Testis (tissue), 3 donors: ENCODE measurements around the gene RAB1A. TPM values are rescaled to one million over a fixed set of nuclear protein-coding genes. Genes with fewer than 3 reads are reported as not detected.

ENCODE experiments used
- DNase-seq: peaks from one replicate; pipeline ENCODE4 v3.0.0-alpha.2; 2019
- H3K27ac ChIP-seq, 2 donors: fragments of 200-600 bp; sonication (generic); one replicate each; pipeline ENCODE4 v1.5.1; 2019
- H3K27me3 ChIP-seq: fragments of 200-600 bp; sonication (generic); one replicate; pipeline ENCODE4 v1.5.1; 2019
- H3K36me3 ChIP-seq: fragments of 200-600 bp; sonication (generic); one replicate; pipeline ENCODE4 v1.5.1; 2017; ENCODE audit warnings: low read depth; ENCODE audit errors: missing control alignments
- H3K4me1 ChIP-seq: fragments of 200-600 bp; sonication (generic); one replicate; pipeline ENCODE4 v1.5.1; 2019
- H3K4me3 ChIP-seq, 2 donors: fragments of 200-600 bp; sonication (generic); one replicate each; pipeline ENCODE4 v1.5.1; 2017 to 2019
- H3K9me3 ChIP-seq: fragments of 200-600 bp; sonication (generic); one replicate; pipeline ENCODE4 v1.5.1; 2017
- POLR2A ChIP-seq: fragments of 450-650 bp; IDR thresholded peaks from one replicate; pipeline ENCODE4 v1.6.1; 2017; ENCODE audit warnings: antibody characterized with exemption, mild to moderate bottlenecking, moderate library complexity
- WGBS, 2 donors: methylation state at CpG; one replicate each; pipeline ENCODE4 v1.1.5; 2018; 5-methylcytosine and 5-hydroxymethylcytosine counted together
- intact Hi-C: fragments of 100-400 bp; cut with DNase I; formaldehyde crosslinking; loops from one replicate; pipeline ENCODE4 v1.15.1; 2023; ENCODE audit warnings: low total_unique reads
- polyA plus RNA-seq: library from polyadenylated mRNA; stranded (reverse); fragments of 350-450 nt; fragmentation: Illumina TruSeq; extraction: RNeasy Lipid Tissue Mini Kit (QIAGEN cat#74804); gene quantifications from one replicate; pipeline ENCODE4 v1.2.3, GENCODE V29; 2014; ENCODE audit warnings: low read depth, low replicate concordance; ENCODE audit not compliant: insufficient read depth
- total RNA-seq, 2 donors: library from RNA; depleted of rRNA; stranded (reverse); fragments of >200 nt; gene quantifications; one replicate each; pipeline ENCODE4 v1.2.3, GENCODE V29; 2016
- TF ChIP-seq, protein P1 (sequence below), 3 experiments: fragments of 450-650 bp in 2 of 3; fragments of 200-600 bp in 1 of 3; sonication (generic) in 1 of 3; IDR thresholded peaks; one replicate each; pipeline ENCODE4 v1.5.1; 2016 to 2019; ENCODE audit warnings: antibody characterized with exemption in 3 of 3, mild to moderate bottlenecking in 2 of 3, moderate library complexity in 1 of 3

RAB1A gene
- total and polyA plus RNA-seq, 3 donors from 2014 or later = 82.0 to 154 (median 113) TPM

GRCh38 chr2:65061910-65062339, 68.0 kb downstream of the RAB1A start:
- Histone ChIP-seq H3K27ac (no peak overlapping the region), H3K36me3 (no peaks in the 10 kb centered on the region), H3K4me3 (no peak overlapping the region), H3K27me3 (no peaks in the 10 kb centered on the region), H3K9me3 (no peaks in the 10 kb centered on the region), H3K4me1 (peaks cover 33% of the 10 kb centered on the region)
- TF ChIP-seq, protein P1, sequence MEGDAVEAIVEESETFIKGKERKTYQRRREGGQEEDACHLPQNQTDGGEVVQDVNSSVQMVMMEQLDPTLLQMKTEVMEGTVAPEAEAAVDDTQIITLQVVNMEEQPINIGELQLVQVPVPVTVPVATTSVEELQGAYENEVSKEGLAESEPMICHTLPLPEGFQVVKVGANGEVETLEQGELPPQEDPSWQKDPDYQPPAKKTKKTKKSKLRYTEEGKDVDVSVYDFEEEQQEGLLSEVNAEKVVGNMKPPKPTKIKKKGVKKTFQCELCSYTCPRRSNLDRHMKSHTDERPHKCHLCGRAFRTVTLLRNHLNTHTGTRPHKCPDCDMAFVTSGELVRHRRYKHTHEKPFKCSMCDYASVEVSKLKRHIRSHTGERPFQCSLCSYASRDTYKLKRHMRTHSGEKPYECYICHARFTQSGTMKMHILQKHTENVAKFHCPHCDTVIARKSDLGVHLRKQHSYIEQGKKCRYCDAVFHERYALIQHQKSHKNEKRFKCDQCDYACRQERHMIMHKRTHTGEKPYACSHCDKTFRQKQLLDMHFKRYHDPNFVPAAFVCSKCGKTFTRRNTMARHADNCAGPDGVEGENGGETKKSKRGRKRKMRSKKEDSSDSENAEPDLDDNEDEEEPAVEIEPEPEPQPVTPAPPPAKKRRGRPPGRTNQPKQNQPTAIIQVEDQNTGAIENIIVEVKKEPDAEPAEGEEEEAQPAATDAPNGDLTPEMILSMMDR (IDR thresholded peaks at IDR 0.05) = no peak
- no peak for TF ChIP-seq POLR2A
- no peak for DNase-seq
- intact Hi-C loops = loop anchor here (10.0 kb wide), 1 partner anchor 103 kb away; no protein-coding TSS in a partner anchor
- WGBS, 2 donors = 94 to 96% methylated on average over 5 to 8 of the region's 8 CpGs

DNA sequence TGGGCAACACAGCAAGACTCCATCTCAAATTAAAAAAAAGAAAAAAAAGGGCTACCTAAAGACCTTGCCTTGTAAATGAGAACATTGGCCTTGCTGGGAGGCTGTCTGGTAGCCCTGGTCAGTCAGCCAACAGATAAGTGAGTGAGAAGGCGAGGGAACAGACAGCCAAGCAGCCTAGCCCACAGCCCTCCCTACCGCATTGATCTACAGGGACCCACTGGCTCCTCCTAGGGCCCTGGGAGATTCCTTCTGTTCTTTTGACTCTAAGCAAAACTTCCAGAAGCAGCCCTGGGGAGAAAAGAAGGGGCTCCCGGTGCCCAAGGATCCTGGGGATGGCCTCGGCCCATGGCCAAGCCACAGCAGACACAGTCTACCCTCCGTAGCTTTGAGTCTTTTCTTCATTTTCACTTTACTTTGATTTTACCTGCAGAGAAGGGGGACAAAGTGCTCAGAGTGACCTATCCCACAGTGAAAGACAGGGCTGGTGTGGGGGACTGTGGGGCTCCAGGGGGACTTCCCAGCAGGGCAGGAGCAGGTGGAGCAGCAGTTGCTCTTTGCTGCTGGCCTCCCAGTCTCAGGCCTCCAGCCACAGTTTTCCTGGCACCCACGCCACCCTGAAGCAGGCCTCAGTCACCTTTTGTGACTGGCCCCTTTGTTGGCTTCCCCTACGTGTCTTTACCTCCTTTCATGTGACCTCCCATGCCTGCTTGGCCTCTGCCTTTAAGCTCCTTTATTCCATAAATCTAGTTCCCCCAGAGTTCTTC, 68.6 kb downstream of the RAB1A start:
- H3K4me1 ChIP-seq = peaks cover 33% of the 10 kb centered on the region
- no peaks in the 10 kb centered on the region for H3K36me3 ChIP-seq
- peak; percentile 53 for DNase-seq
- intact Hi-C loops = loop anchor here (10.0 kb wide), 1 partner anchor 103 kb away; no protein-coding TSS in a partner anchor
- H3K9me3 ChIP-seq = no peaks in the 10 kb centered on the region
- TF ChIP-seq, protein P1 (IDR thresholded peaks at IDR 0.05) = no peak
- no peak for TF ChIP-seq POLR2A
- no peak overlapping the region for H3K4me3 ChIP-seq
- 48 to 57% methylated on average over 7 of the region's 7 CpGs for WGBS, 2 donors
- no peak overlapping the region for H3K27ac ChIP-seq
- H3K27me3 ChIP-seq = no peaks in the 10 kb centered on the region

GRCh38 chr2:65059071-65059470, 70.8 kb downstream of the RAB1A start:
- H3K36me3 ChIP-seq = no peaks in the 10 kb centered on the region
- H3K27me3 ChIP-seq = no peaks in the 10 kb centered on the region
- DNase-seq = no peak
- TF ChIP-seq POLR2A = no peak
- TF ChIP-seq, protein P1 (IDR thresholded peaks at IDR 0.05) = no peak
- H3K9me3 ChIP-seq = no peaks in the 10 kb centered on the region
- peak overlapping the region in 1 of 2 donors; percentile 11 for H3K27ac ChIP-seq
- peaks cover 25% of the 10 kb centered on the region for H3K4me1 ChIP-seq
- 68 to 83% methylated on average over 1 of the region's 1 CpG for WGBS, 2 donors
- intact Hi-C loops = no loop called here
- H3K4me3 ChIP-seq = no peak overlapping the region

DNA sequence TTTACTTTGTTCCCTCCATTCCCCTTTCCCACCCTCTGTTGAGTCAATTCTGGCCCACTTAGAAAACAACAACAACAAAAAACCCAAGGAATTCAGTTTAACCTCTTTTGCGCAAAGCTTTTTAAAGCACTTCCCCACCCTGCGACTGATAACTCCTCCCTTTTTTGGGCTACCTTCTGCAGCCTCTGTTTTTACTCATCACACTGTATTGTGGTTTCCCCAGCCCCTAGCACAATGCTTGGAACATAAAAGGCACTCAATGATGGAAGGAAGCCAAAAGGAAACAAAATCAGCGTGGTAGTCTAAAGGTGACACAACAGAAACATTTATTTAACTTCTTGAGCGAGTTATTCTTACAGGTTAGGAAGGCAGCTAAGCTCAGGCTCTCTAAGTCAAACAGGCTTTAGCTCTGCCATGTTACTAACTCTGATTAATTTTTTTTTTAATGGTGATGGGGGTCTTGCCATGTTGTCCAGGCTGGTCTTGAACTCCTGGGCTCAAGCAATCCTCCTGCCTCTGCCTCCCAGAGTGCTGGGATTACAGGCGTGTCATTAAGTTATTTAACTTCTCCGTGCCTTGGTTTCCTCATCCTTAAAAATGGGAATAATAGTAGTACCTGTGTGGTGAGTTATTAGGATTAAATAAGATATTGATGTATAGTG, 72.4 kb downstream of the RAB1A start:
- 36 to 43% methylated on average over 6 of the region's 6 CpGs for WGBS, 2 donors
- H3K27ac ChIP-seq = peak overlapping the region; percentile 87 to 92
- peak overlapping the region; percentile 77 to 83 for H3K4me3 ChIP-seq
- no peaks in the 10 kb centered on the region for H3K9me3 ChIP-seq
- TF ChIP-seq POLR2A = no peak
- TF ChIP-seq, protein P1 (IDR thresholded peaks at IDR 0.05) = no peak
- peaks cover 20% of the 10 kb centered on the region for H3K4me1 ChIP-seq
- intact Hi-C loops = no loop called here
- no peak for DNase-seq
- H3K36me3 ChIP-seq = no peaks in the 10 kb centered on the region
- no peaks in the 10 kb centered on the region for H3K27me3 ChIP-seq
